ENCODE data around the gene TLR2.

DNA sequence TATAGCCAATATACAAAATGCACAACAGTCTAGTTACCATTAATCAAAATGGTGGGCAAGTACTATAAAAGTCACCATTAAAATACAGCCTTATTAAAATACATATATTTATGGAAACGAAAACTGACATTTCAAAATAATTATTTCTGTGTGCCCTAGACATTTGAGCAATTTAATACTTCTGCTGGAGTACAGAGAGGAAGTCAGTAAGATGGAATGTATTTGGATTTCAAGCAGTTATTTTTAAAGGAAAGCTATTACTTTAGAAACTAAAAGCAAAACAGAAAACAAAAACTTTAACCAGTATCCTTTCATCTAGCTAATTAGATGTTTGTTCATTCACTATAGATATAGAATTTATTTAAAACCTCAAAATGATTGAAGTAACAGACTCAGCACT lies 37.8 kb upstream of the TLR2 start:
- TF ChIP-seq CTCF (optimal IDR thresholded peaks at IDR 0.05 in 1 of 3, IDR thresholded peaks at IDR 0.05 in 1 of 3, conservative IDR thresholded peaks at IDR 0.05 in 1 of 3; ENCODE audit: extremely low read depth in 1 of 3, insufficient read depth in 2 of 3, low read length in 3 of 3), result no peak
- TF ChIP-seq EZH2 (IDR thresholded peaks at IDR 0.05; ENCODE audit: low read length), result no peak
